IMR-90 (cell line): Measurements from ENCODE around the gene WDR27. TPM values are rescaled to one million over a fixed set of nuclear protein-coding genes. Genes with fewer than 3 reads are reported as not detected.

Experiments used
- ATAC-seq: fragments of 200-7000 bp; cut with Tn5 transposase; 2 replicates; pipeline ENCODE4 v1.9.1; 2020; ENCODE audit warnings: low read depth, mild to moderate bottlenecking, moderate library complexity
- BruUV-seq: library from RNA; stranded (reverse); fragments of 400-500 nt; replicated peaks from 2 replicates; lab custom pipeline; 2021; lab: Mats Ljungman, UMichigan
- CTCF ChIA-PET: fragments of 300-600 bp; formaldehyde crosslinking; extraction: SDS; loops from one replicate; lab custom pipeline; 2021; ENCODE audit warnings: antibody characterized with exemption; lab: Yijun Ruan, JAX
- POLR2A ChIA-PET: fragments of 300-600 bp; sonication (Branson Sonifier 250); formaldehyde crosslinking; loops from one replicate; lab custom pipeline; 2022; ENCODE audit warnings: antibody characterized with exemption; ENCODE audit not compliant: unreplicated experiment; lab: Charles Lee
- DNase-seq: peaks from one replicate; pipeline ENCODE4 v3.0.0; 2013
- H2AFZ ChIP-seq: replicated peaks from 2 replicates; pipeline ENCODE3; 2013; ENCODE audit warnings: low read length, mild to moderate bottlenecking; ENCODE audit not compliant: poor library complexity
- H2AK5ac ChIP-seq: 2 replicates; pipeline ENCODE4 v1.6.1; 2013; ENCODE audit warnings: low read depth, low read length, inconsistent platforms
- H2AK9ac ChIP-seq: replicated peaks from 2 replicates; pipeline ENCODE3; 2013; ENCODE audit warnings: mild to moderate bottlenecking, low read depth, low read length, moderate library complexity; ENCODE audit not compliant: poor library complexity
- H2BK120ac ChIP-seq: 2 replicates; pipeline ENCODE4 v1.6.1; 2013; ENCODE audit warnings: low read depth, low read length, inconsistent platforms
- H2BK15ac ChIP-seq: 3 replicates; pipeline ENCODE4 v1.6.1; 2013; ENCODE audit warnings: low read depth, low read length, inconsistent platforms
- H2BK20ac ChIP-seq: 2 replicates; pipeline ENCODE4 v1.6.1; 2013; ENCODE audit warnings: low read depth, mild to moderate bottlenecking, inconsistent platforms, low read length, moderate library complexity
- H2BK5ac ChIP-seq: 2 replicates; pipeline ENCODE4 v1.6.1; 2013; ENCODE audit warnings: mild to moderate bottlenecking, low read depth, low read length, inconsistent platforms; ENCODE audit not compliant: poor library complexity, severe bottlenecking
- H3K14ac ChIP-seq: replicated peaks from 2 replicates; pipeline ENCODE4 v1.6.1; 2013; ENCODE audit warnings: low read depth, low read length, inconsistent platforms
- H3K18ac ChIP-seq: 2 replicates; pipeline ENCODE4 v1.6.1; 2013; ENCODE audit warnings: low read depth, low read length, control low read depth
- H3K23ac ChIP-seq: 2 replicates; pipeline ENCODE4 v1.6.1; 2013; ENCODE audit warnings: low read depth, low read length, inconsistent platforms
- H3K27ac ChIP-seq: 2 replicates; pipeline ENCODE4 v1.5.1; 2013; ENCODE audit warnings: mild to moderate bottlenecking, control low read depth, low read length; ENCODE audit not compliant: insufficient read depth
- H3K27me3 ChIP-seq: 2 replicates; pipeline ENCODE4 v1.6.1; 2013; ENCODE audit warnings: low read length; ENCODE audit not compliant: control insufficient read depth, insufficient read depth
- H3K36me3 ChIP-seq: 2 replicates; pipeline ENCODE4 v1.6.1; 2013; ENCODE audit warnings: low read length, mixed read lengths; ENCODE audit not compliant: control insufficient read depth, insufficient read depth
- H3K4ac ChIP-seq: 2 replicates; pipeline ENCODE4 v1.6.1; 2013; ENCODE audit warnings: low read depth, low read length, inconsistent platforms
- H3K4me1 ChIP-seq: 2 replicates; pipeline ENCODE4 v1.6.1; 2013; ENCODE audit warnings: low read length, mixed read lengths; ENCODE audit not compliant: control insufficient read depth, insufficient read depth
- H3K4me2 ChIP-seq: 2 replicates; pipeline ENCODE4 v1.6.1; 2013; ENCODE audit warnings: low read depth, mild to moderate bottlenecking, control low read depth, low read length, moderate library complexity
- H3K4me3 ChIP-seq: 2 replicates; pipeline ENCODE4 v1.5.1; 2013; ENCODE audit warnings: low read depth, mild to moderate bottlenecking, control low read depth, low read length, moderate library complexity; ENCODE audit not compliant: insufficient read depth
- H3K56ac ChIP-seq: 2 replicates; pipeline ENCODE4 v1.6.1; 2013; ENCODE audit warnings: low read length, inconsistent platforms; ENCODE audit not compliant: insufficient read depth; ENCODE audit errors: extremely low read depth
- H3K79me1 ChIP-seq, 2 experiments: 2 replicates each; pipeline ENCODE4 v1.6.1; 2013; ENCODE audit warnings: low read length in 2 of 2, inconsistent platforms in 1 of 2, low read depth in 1 of 2
- H3K9ac ChIP-seq: 2 replicates; pipeline ENCODE4 v1.6.1; 2013; ENCODE audit warnings: low read depth, low read length, control low read depth
- H3K9me1 ChIP-seq: 2 replicates; pipeline ENCODE4 v1.6.1; 2013; ENCODE audit warnings: low read length, inconsistent platforms; ENCODE audit not compliant: insufficient read depth
- H3K9me3 ChIP-seq: 2 replicates; pipeline ENCODE4 v1.6.1; 2013; ENCODE audit warnings: low read length; ENCODE audit not compliant: control insufficient read depth, insufficient read depth
- H4K20me1 ChIP-seq: 2 replicates; pipeline ENCODE4 v1.6.1; 2013; ENCODE audit warnings: low read length, inconsistent platforms; ENCODE audit not compliant: insufficient read depth
- H4K5ac ChIP-seq: 2 replicates; pipeline ENCODE4 v1.6.1; 2013; ENCODE audit warnings: mild to moderate bottlenecking, low read depth, low read length, control low read depth
- H4K8ac ChIP-seq, 2 experiments: 2 replicates each; pipeline ENCODE4 v1.6.1; 2013; ENCODE audit warnings: low read depth in 2 of 2, low read length in 2 of 2, control low read depth in 1 of 2, inconsistent platforms in 1 of 2
- H4K91ac ChIP-seq: 2 replicates; pipeline ENCODE4 v1.6.1; 2013; ENCODE audit warnings: low read depth, low read length, inconsistent platforms; ENCODE audit not compliant: insufficient read depth
- BHLHE40 ChIP-seq: fragments of 150-350 bp; IDR thresholded peaks from 2 replicates; pipeline ENCODE4 v1.6.1; 2016; ENCODE audit warnings: mild to moderate bottlenecking, low read depth, low read length
- CHD1 ChIP-seq: IDR thresholded peaks from 2 replicates; pipeline ENCODE4 v1.6.1; 2012; ENCODE audit warnings: low read depth, low read length, improper control_type of control experiment
- POLR2A ChIP-seq: IDR thresholded peaks from 2 replicates; pipeline ENCODE4 v1.6.1; 2012; ENCODE audit warnings: mild to moderate bottlenecking, low read depth, low read length
- RCOR1 ChIP-seq: IDR thresholded peaks from 2 replicates; pipeline ENCODE4 v1.6.1; 2012; ENCODE audit warnings: mild to moderate bottlenecking, low read length, improper control_type of control experiment; ENCODE audit not compliant: insufficient replicate concordance
- RFX5 ChIP-seq: IDR thresholded peaks from 2 replicates; pipeline ENCODE4 v1.8.0; 2012; ENCODE audit warnings: low read depth, mild to moderate bottlenecking, low read length, moderate library complexity
- WGBS, 2 experiments: methylation state at CpG; one replicate each; pipeline versions ENCODE4 v1.1.5 to v1.1.7; 2013; ENCODE audit warnings: missing lambda C conversion rate in 2 of 2; ENCODE audit not compliant: insufficient read length in 1 of 2; ENCODE audit errors: extremely low coverage in 2 of 2; 5-methylcytosine and 5-hydroxymethylcytosine counted together
- dilution Hi-C: fragments of 300-500 bp; cut with HindIII; formaldehyde crosslinking; loops from one replicate; pipeline ENCODE4 v1.14.3; 2018; ENCODE audit warnings: low sequenced_read_pairs; ENCODE audit not compliant: unreplicated experiment
- in situ Hi-C: fragments of 300-500 bp; cut with MboI; formaldehyde crosslinking; loops from 3 replicates; pipeline ENCODE4 v1.14.3; 2019; ENCODE audit warnings: low sequenced_read_pairs, inconsistent platforms, mixed read lengths
- intact Hi-C: fragments of 100-400 bp; cut with micrococcal nuclease; formaldehyde crosslinking; loops from 2 replicates; pipeline ENCODE4 v1.10.0; 2022
- polyA plus RNA-seq, 3 experiments: library from polyadenylated mRNA; depleted of rRNA; stranded (reverse); fragments of >200 nt; gene quantifications; 2 replicates each; pipeline ENCODE4 v1.2.3, GENCODE V29; 2012; ENCODE audit warnings: low replicate concordance in 1 of 3
- total RNA-seq: library from RNA; depleted of rRNA; stranded (reverse); fragments of >200 nt; gene quantifications from 2 replicates; pipeline ENCODE4 v1.2.3, GENCODE V29; 2012

Gene WDR27
- total and polyA plus RNA-seq, 2 of the 4 experiments (the other 2 are of a cell fraction), result 7.0 to 18.5 TPM

DNA sequence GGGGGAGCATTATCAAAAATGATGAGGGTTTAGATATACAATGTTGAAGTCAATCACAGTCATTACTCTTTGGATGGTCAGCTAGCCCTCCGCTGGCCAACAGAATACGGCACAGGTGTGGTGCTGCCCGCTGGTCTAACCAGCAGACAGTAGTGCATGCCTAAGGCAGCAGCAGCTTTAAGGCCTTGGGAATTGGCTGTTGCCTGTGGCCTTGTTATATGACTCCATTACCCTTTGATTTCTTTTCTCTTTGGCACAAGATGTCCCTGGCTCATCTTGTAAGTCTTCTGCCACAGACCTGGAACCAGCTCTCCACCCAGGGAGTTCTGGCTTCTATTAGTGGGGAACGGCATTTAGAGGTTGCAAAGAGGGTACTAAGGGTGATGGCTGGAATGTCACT is 110.2 kb downstream of the WDR27 start:
- Histone ChIP-seq H3K27ac (no peak overlapping the region), H2BK5ac (no peak overlapping the region)

More for the DNA sequence above, 110.2 kb downstream of the WDR27 start:
- H3K56ac ChIP-seq, result no peak overlapping the region
- no peaks in the 10 kb centered on the region for H3K9me1 ChIP-seq
- no peaks in the 10 kb centered on the region for H3K27me3 ChIP-seq
- peaks cover 5% of the 10 kb centered on the region for H3K4me1 ChIP-seq
- H3K18ac ChIP-seq, result no peak overlapping the region
- no peak overlapping the region for H4K91ac ChIP-seq
- no peak overlapping the region for H4K8ac ChIP-seq
- dilution Hi-C loops, result no loop called here
- in situ Hi-C loops, result no loop called here
- H3K4ac ChIP-seq, result no peak overlapping the region
- DNase-seq (no peak), ATAC-seq (no peak)
- H4K20me1 ChIP-seq, result no peaks in the 10 kb centered on the region
- BruUV-seq, result no TSS peak
- CTCF ChIA-PET, result no interaction called here
- H2BK120ac ChIP-seq, result no peak overlapping the region
- no peak overlapping the region for H2AK9ac ChIP-seq
- no peak overlapping the region for H3K4me3 ChIP-seq
- no peak overlapping the region for H2AFZ ChIP-seq
- no peaks in the 10 kb centered on the region for H3K9me3 ChIP-seq
- H2BK20ac ChIP-seq, result peak overlapping the region; percentile 25; the same call in 1 of the 2 replicates
- no peak overlapping the region for H4K5ac ChIP-seq
- 100% methylated on average over 1 of the region's 4 CpGs; no CpG with 5 or more reads in 1 of the 2 experiments for WGBS, 2 experiments
- H3K79me1 ChIP-seq, result no peaks in the 10 kb centered on the region
- intact Hi-C loops, result no loop called here
- no peak overlapping the region for H2BK15ac ChIP-seq
- H3K36me3 ChIP-seq, result no peaks in the 10 kb centered on the region
- POLR2A ChIA-PET, result no interaction called here
- TF ChIP-seq BHLHE40 (no peak), RCOR1 (no peak), POLR2A (no peak), CHD1 (no peak), RFX5 (no peak)
- H3K14ac ChIP-seq, result no peak overlapping the region
- no peak overlapping the region for H3K4me2 ChIP-seq
- no peak overlapping the region for H2AK5ac ChIP-seq
- H3K23ac ChIP-seq, result no peak overlapping the region
- H3K9ac ChIP-seq, result no peak overlapping the region
